ENCODE data around the gene NT5DC3.

DNA sequence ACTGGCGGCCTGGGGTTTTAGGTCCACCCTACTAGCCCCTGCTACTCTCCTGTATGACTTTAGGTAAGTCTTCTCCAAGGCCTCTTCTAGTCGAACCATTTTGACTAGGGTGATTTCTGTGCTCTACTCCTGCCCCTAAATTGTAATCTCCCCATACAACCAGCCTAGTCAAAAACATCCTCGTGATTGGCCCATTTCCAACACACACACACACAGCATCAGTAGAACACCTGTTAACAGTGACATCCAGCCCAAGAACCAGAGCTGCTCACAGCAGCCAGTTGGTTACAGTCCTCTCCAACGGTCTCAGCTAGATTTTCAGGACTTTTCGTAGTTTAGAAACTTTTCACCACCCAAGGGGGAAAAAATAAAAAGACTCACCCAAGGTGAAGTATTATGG, 30.9 kb downstream of the NT5DC3 start:
- TF ChIP-seq TAF1 (IDR thresholded peaks at IDR 0.05; ENCODE audit: low read depth, low read length) (no peak), POLR2A (IDR thresholded peaks at IDR 0.05; ENCODE audit: low read depth, low read length) (no peak), POLR2AphosphoS5 (IDR thresholded peaks at IDR 0.05; ENCODE audit: low read depth, low read length) (no peak), SPI1 (IDR thresholded peaks at IDR 0.05; ENCODE audit: low read depth, low read length) (no peak)
